CD14-positive monocyte (primary cell): ENCODE measurements around the gene DNAAF5. TPM values are rescaled to one million over a fixed set of nuclear protein-coding genes. Genes with fewer than 3 reads are reported as not detected.

Experiments
- DNase-seq, 3 donors: peaks; one replicate each; pipeline ENCODE4 v3.0.0-alpha.2; 2011 to 2022
- H2AFZ ChIP-seq: 2 replicates; pipeline ENCODE4 v1.6.0; 2012; ENCODE audit warnings: mild to moderate bottlenecking, low read depth, low read length, inconsistent platforms; ENCODE audit not compliant: insufficient read depth, poor library complexity, severe bottlenecking
- H3K27ac ChIP-seq, 2 donors: 1 replicate in 1 of 2; 2 replicates in 1 of 2; pipeline ENCODE4 v1.5.1; 2012 to 2013; ENCODE audit warnings: low read length in 2 of 2, control low read depth in 1 of 2, inconsistent platforms in 1 of 2, low read depth in 1 of 2, mild to moderate bottlenecking in 1 of 2
- H3K27me3 ChIP-seq, 2 donors: one replicate each; pipeline versions ENCODE4 v1.6.0 to v1.6.1; 2011 to 2013; ENCODE audit warnings: low read length in 2 of 2; ENCODE audit not compliant: control insufficient read depth in 2 of 2, insufficient read depth in 2 of 2
- H3K36me3 ChIP-seq, 2 donors: replicated peaks in 1 of 2; 1 replicate in 1 of 2; 2 replicates in 1 of 2; pipeline versions ENCODE4 v1.5.1 to v1.6.1; 2012 to 2013; ENCODE audit warnings: low read length in 2 of 2, control low read depth in 1 of 2, inconsistent platforms in 1 of 2, mild to moderate bottlenecking in 1 of 2; ENCODE audit not compliant: insufficient read depth in 2 of 2, control insufficient read depth in 1 of 2
- H3K4me1 ChIP-seq, 2 donors: 1 replicate in 1 of 2; 2 replicates in 1 of 2; pipeline versions ENCODE4 v1.5.1 to v1.6.1; 2012 to 2013; ENCODE audit warnings: low read length in 2 of 2, control low read depth in 1 of 2, inconsistent platforms in 1 of 2, mild to moderate bottlenecking in 1 of 2, moderate library complexity in 1 of 2; ENCODE audit not compliant: insufficient read depth in 2 of 2, control insufficient read depth in 1 of 2
- H3K4me2 ChIP-seq: replicated peaks from 2 replicates; pipeline ENCODE3; 2012; ENCODE audit warnings: low read length, moderate library complexity, mild to moderate bottlenecking; ENCODE audit not compliant: poor library complexity, severe bottlenecking; ENCODE audit errors: extremely low read depth
- H3K4me3 ChIP-seq, 3 experiments: fragments of 200-600 bp in 1 of 3; sonication (generic) in 1 of 3; replicated peaks in 1 of 3; 1 replicate in 2 of 3; 2 replicates in 1 of 3; pipeline ENCODE4 v1.5.1; 2011 to 2013; ENCODE audit warnings: low read length in 3 of 3, mild to moderate bottlenecking in 3 of 3, control low read depth in 2 of 3, low read depth in 2 of 3, inconsistent platforms in 1 of 3, moderate library complexity in 1 of 3
- H3K79me2 ChIP-seq: 2 replicates; pipeline ENCODE4 v1.6.0; 2012; ENCODE audit warnings: mild to moderate bottlenecking, control low read depth, inconsistent platforms, low read length, moderate library complexity; ENCODE audit not compliant: insufficient read depth
- H3K9ac ChIP-seq: 2 replicates; pipeline ENCODE4 v1.6.0; 2017; ENCODE audit warnings: low read length, mild to moderate bottlenecking; ENCODE audit not compliant: insufficient read depth, poor library complexity, severe bottlenecking
- H3K9me3 ChIP-seq, 2 donors: replicated peaks in 1 of 2; 1 replicate in 1 of 2; 2 replicates in 1 of 2; pipeline versions ENCODE4 v1.5.1 to v1.6.1; 2012 to 2013; ENCODE audit warnings: low read length in 2 of 2, control low read depth in 1 of 2; ENCODE audit not compliant: control insufficient read depth in 1 of 2, insufficient read depth in 1 of 2
- H4K20me1 ChIP-seq: 2 replicates; pipeline ENCODE4 v1.6.0; 2012; ENCODE audit warnings: mild to moderate bottlenecking, low read length, control low read depth, moderate library complexity; ENCODE audit not compliant: insufficient read depth
- H3K27ac Mint-ChIP-seq, 7 donors: one replicate each; pipeline ENCODE4 v1.8.0; 2020; ENCODE audit warnings: mild to moderate bottlenecking in 7 of 7, mixed read lengths in 7 of 7, moderate library complexity in 6 of 7, inconsistent platforms in 2 of 7
- H3K27me3 Mint-ChIP-seq, 3 donors: one replicate each; pipeline ENCODE4 v1.8.0; 2021 to 2022; ENCODE audit warnings: low read depth in 3 of 3, mild to moderate bottlenecking in 3 of 3, mixed read lengths in 3 of 3, moderate library complexity in 3 of 3, inconsistent platforms in 1 of 3
- H3K36me3 Mint-ChIP-seq, 2 donors: one replicate each; pipeline ENCODE4 v1.8.0; 2020; ENCODE audit warnings: mixed read lengths in 2 of 2, inconsistent platforms in 1 of 2, mild to moderate bottlenecking in 1 of 2
- H3K4me1 Mint-ChIP-seq: one replicate; pipeline ENCODE4 v1.8.0; 2020; ENCODE audit warnings: mild to moderate bottlenecking, mixed read lengths
- H3K4me3 Mint-ChIP-seq, 2 donors: one replicate each; pipeline ENCODE4 v1.8.0; 2020; ENCODE audit warnings: mild to moderate bottlenecking in 2 of 2, mixed read lengths in 2 of 2, moderate library complexity in 1 of 2
- H3K9me3 Mint-ChIP-seq, 7 donors: one replicate each; pipeline ENCODE4 v1.8.0; 2020 to 2022; ENCODE audit warnings: mixed read lengths in 7 of 7, mild to moderate bottlenecking in 6 of 7, moderate library complexity in 6 of 7, inconsistent platforms in 2 of 7
- CTCF ChIP-seq: fragments of 200-600 bp; IDR thresholded peaks from one replicate; pipeline ENCODE4 v1.8.0; 2022; ENCODE audit warnings: antibody characterized with exemption, mild to moderate bottlenecking
- WGBS: methylation state at CpG from one replicate; pipeline ENCODE4 v1.1.5; 2013; ENCODE audit warnings: missing lambda C conversion rate; ENCODE audit not compliant: insufficient coverage; 5-methylcytosine and 5-hydroxymethylcytosine counted together
- intact Hi-C, 2 donors: fragments of 100-400 bp; cut with micrococcal nuclease; formaldehyde crosslinking; loops; one replicate each; pipeline versions ENCODE4 v1.15.0 to v1.15.1; 2023
- polyA plus RNA-seq, 3 donors: library from polyadenylated mRNA; depleted of rRNA in 1 of 3; unstranded in 2 of 3; stranded (reverse) in 1 of 3; fragments of 300-500 nt in 2 of 3; fragments of >200 nt in 1 of 3; fragmentation: Illumina TruSeq in 2 of 3; gene quantifications; 1 replicate in 2 of 3; 2 replicates in 1 of 3; pipeline ENCODE4 v1.2.3, GENCODE V29; 2012 to 2021

DNAAF5 gene
- polyA plus RNA-seq, 3 donors = 1.2 to 9.6 (median 2.0) TPM

- intact Hi-C loops = no loop called here
- H3K27ac Mint-ChIP-seq = no peak overlapping the region
- no peaks in the 10 kb centered on the region for H4K20me1 ChIP-seq
- no peak overlapping the region for H2AFZ ChIP-seq
- H3K4me2 ChIP-seq = no peak overlapping the region
- H3K9ac ChIP-seq = no peak overlapping the region
- no peaks in the 10 kb centered on the region for H3K4me1 Mint-ChIP-seq
- H3K9me3 Mint-ChIP-seq = peaks cover 0 to 12% (median 3%) of the 10 kb centered on the region in 7 donors
- no peak for TF ChIP-seq CTCF
- WGBS = 12% methylated on average over 47 of the region's 74 CpGs
- no peak overlapping the region for H3K27ac ChIP-seq
- no peak for DNase-seq
- H3K27me3 Mint-ChIP-seq = peaks cover 22 to 39% (median 31%) of the 10 kb centered on the region in 3 donors
- H3K27me3 ChIP-seq = peaks cover 0 to 25% of the 10 kb centered on the region in 2 donors
- H3K4me1 ChIP-seq = no peaks in the 10 kb centered on the region
- H3K4me3 Mint-ChIP-seq = peak overlapping the region in 1 of 2 donors; percentile 30
- H3K4me3 ChIP-seq = no peak overlapping the region
- peaks cover 0 to 1% of the 10 kb centered on the region in 2 donors for H3K36me3 Mint-ChIP-seq
- H3K36me3 ChIP-seq = no peaks in the 10 kb centered on the region
- H3K9me3 ChIP-seq = no peaks in the 10 kb centered on the region
- H3K79me2 ChIP-seq = no peaks in the 10 kb centered on the region
These were observed 13.9 kb upstream of the DNAAF5 start for GRCh38 chr7:712381-713138.

DNA sequence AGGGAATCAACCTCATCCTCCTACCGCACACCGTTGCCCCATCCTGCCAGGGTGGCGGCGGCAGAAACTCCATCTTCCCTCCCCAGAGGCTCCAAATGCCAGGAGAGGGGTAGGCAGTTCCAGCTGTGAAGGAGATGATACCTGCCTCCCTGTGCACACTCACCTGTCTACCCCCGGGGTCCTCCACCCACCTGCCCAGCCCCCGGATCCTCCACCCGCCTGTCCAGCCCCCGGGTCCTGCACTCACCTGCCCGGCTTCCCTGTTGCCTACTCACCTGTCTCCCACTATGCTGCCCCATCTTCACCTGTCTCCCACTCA, 13.4 kb upstream of the DNAAF5 start:
- H2AFZ ChIP-seq = no peak overlapping the region
- H3K9ac ChIP-seq = no peak overlapping the region
- Mint-ChIP-seq H3K36me3 (peaks cover 0 to 1% of the 10 kb centered on the region in 2 donors), H3K4me3 (peak overlapping the region in 1 of 2 donors; percentile 72), H3K27me3 (peaks cover 22 to 39% (median 31%) of the 10 kb centered on the region in 3 donors), H3K27ac (peak overlapping the region in 1 of 7 donors; percentile 35), H3K9me3 (peaks cover 0 to 11% (median 3%) of the 10 kb centered on the region in 7 donors), H3K4me1 (no peaks in the 10 kb centered on the region)
- no peak for TF ChIP-seq CTCF
- H3K4me1 ChIP-seq = no peaks in the 10 kb centered on the region
- 91% methylated on average over 5 of the region's 9 CpGs for WGBS
- peaks cover 0 to 25% of the 10 kb centered on the region in 2 donors for H3K27me3 ChIP-seq
- no peaks in the 10 kb centered on the region for H3K36me3 ChIP-seq
- H3K4me2 ChIP-seq = no peak overlapping the region
- H3K79me2 ChIP-seq = no peaks in the 10 kb centered on the region
- no peaks in the 10 kb centered on the region for H3K9me3 ChIP-seq
- intact Hi-C loops = no loop called here
- no peak overlapping the region for H3K27ac ChIP-seq
- H3K4me3 ChIP-seq = no peak overlapping the region
- no peak for DNase-seq
- no peaks in the 10 kb centered on the region for H4K20me1 ChIP-seq
